Endothelial cell (in vitro differentiated cells): ENCODE results near the gene ITPR2. TPM values are rescaled to one million over a fixed set of nuclear protein-coding genes. Genes with fewer than 3 reads are reported as not detected.

Experiments used
- DNase-seq: peaks from one replicate; pipeline ENCODE4 v3.0.0; 2021; ENCODE audit warnings: low spot score
- H3K27ac Mint-ChIP-seq: one replicate; pipeline ENCODE4 v1.8.0; 2021; ENCODE audit warnings: mixed read lengths, inconsistent platforms; ENCODE audit not compliant: unreplicated experiment
- H3K27me3 Mint-ChIP-seq: one replicate; pipeline ENCODE4 v1.8.0; 2021; ENCODE audit warnings: mild to moderate bottlenecking, moderate library complexity, mixed read lengths, inconsistent platforms; ENCODE audit not compliant: unreplicated experiment
- H3K36me3 Mint-ChIP-seq: one replicate; pipeline ENCODE4 v1.8.0; 2021; ENCODE audit warnings: mild to moderate bottlenecking, low read depth, mixed read lengths, inconsistent platforms; ENCODE audit not compliant: unreplicated experiment
- H3K4me1 Mint-ChIP-seq: one replicate; pipeline ENCODE4 v1.8.0; 2021; ENCODE audit warnings: mild to moderate bottlenecking, mixed read lengths, inconsistent platforms; ENCODE audit not compliant: unreplicated experiment
- H3K4me3 Mint-ChIP-seq: one replicate; pipeline ENCODE4 v1.8.0; 2021; ENCODE audit warnings: mild to moderate bottlenecking, mixed read lengths, inconsistent platforms; ENCODE audit not compliant: unreplicated experiment
- H3K9me3 Mint-ChIP-seq: one replicate; pipeline ENCODE4 v1.8.0; 2021; ENCODE audit warnings: mixed read lengths, inconsistent platforms; ENCODE audit not compliant: unreplicated experiment
- total RNA-seq: library from RNA; stranded (reverse); fragmentation: NEBNext Ultra II Directional; extraction: Animal tissue kit (Norgen Biotek cat#: 25700); gene quantifications from one replicate; pipeline ENCODE4 v1.2.1, GENCODE V29; 2021; ENCODE audit not compliant: unreplicated experiment
- TF ChIP-seq, protein P1 (sequence below): fragments of 200-600 bp; sonication (generic); IDR thresholded peaks from one replicate; pipeline ENCODE4 v1.5.0; 2021; ENCODE audit warnings: antibody characterized with exemption; ENCODE audit not compliant: unreplicated experiment

The ITPR2 gene
- total RNA-seq, 1 donor from 2014 or later, result 33.8 TPM

DNA sequence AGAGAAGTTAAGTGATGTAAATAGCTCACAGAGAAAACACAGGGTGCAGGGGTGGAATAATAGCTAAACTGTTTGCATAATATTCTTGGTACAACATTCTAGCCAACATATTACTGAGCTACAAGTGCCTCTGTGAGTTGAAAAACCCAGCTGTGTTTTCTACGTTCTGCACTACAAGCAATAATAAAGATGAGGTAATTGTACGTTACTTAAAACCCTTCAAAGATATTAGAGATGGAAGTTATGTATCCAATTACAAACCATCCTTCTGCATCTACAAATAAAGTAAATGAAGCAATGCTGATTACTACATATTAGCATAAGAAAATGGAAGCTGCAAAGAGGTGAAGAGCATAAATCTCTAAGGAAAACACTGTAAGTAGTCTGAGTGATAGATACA is 366.3 kb downstream of the ITPR2 start:
- TF ChIP-seq, protein P1, sequence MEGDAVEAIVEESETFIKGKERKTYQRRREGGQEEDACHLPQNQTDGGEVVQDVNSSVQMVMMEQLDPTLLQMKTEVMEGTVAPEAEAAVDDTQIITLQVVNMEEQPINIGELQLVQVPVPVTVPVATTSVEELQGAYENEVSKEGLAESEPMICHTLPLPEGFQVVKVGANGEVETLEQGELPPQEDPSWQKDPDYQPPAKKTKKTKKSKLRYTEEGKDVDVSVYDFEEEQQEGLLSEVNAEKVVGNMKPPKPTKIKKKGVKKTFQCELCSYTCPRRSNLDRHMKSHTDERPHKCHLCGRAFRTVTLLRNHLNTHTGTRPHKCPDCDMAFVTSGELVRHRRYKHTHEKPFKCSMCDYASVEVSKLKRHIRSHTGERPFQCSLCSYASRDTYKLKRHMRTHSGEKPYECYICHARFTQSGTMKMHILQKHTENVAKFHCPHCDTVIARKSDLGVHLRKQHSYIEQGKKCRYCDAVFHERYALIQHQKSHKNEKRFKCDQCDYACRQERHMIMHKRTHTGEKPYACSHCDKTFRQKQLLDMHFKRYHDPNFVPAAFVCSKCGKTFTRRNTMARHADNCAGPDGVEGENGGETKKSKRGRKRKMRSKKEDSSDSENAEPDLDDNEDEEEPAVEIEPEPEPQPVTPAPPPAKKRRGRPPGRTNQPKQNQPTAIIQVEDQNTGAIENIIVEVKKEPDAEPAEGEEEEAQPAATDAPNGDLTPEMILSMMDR, result no peak
- peaks cover 3% of the 10 kb centered on the region for H3K27me3 Mint-ChIP-seq
- no peak overlapping the region for H3K4me3 Mint-ChIP-seq
- DNase-seq, result no peak
- no peak overlapping the region for H3K27ac Mint-ChIP-seq
- no peaks in the 10 kb centered on the region for H3K36me3 Mint-ChIP-seq
- no peaks in the 10 kb centered on the region for H3K9me3 Mint-ChIP-seq
- H3K4me1 Mint-ChIP-seq, result no peaks in the 10 kb centered on the region

GRCh38 chr12:26465419-26466097 is 367.4 kb downstream of the ITPR2 start:
- TF ChIP-seq, protein P1, result no peak
- H3K36me3 Mint-ChIP-seq, result no peaks in the 10 kb centered on the region
- H3K9me3 Mint-ChIP-seq, result no peaks in the 10 kb centered on the region
- DNase-seq, result no peak
- peaks cover 3% of the 10 kb centered on the region for H3K4me1 Mint-ChIP-seq
- no peak overlapping the region for H3K27ac Mint-ChIP-seq
- no peak overlapping the region for H3K4me3 Mint-ChIP-seq
- peaks cover 3% of the 10 kb centered on the region for H3K27me3 Mint-ChIP-seq

GRCh38 chr12:26461776-26462175 is 371.2 kb downstream of the ITPR2 start:
- H3K27ac Mint-ChIP-seq, result no peak overlapping the region

GRCh38 chr12:26460361-26460760 is 372.6 kb downstream of the ITPR2 start:
- Mint-ChIP-seq H3K4me1 (peaks cover 15% of the 10 kb centered on the region), H3K36me3 (peaks cover 13% of the 10 kb centered on the region), H3K4me3 (no peak overlapping the region), H3K27me3 (peaks cover 7% of the 10 kb centered on the region), H3K9me3 (no peaks in the 10 kb centered on the region), H3K27ac (no peak overlapping the region)
- TF ChIP-seq, protein P1, result no peak
- DNase-seq, result no peak

More at GRCh38 chr12:26461776-26462175, 371.2 kb downstream of the ITPR2 start:
- no peak for DNase-seq
- peaks cover 13% of the 10 kb centered on the region for H3K36me3 Mint-ChIP-seq
- no peak overlapping the region for H3K4me3 Mint-ChIP-seq
- peaks cover 7% of the 10 kb centered on the region for H3K27me3 Mint-ChIP-seq
- peaks cover 15% of the 10 kb centered on the region for H3K4me1 Mint-ChIP-seq
- H3K9me3 Mint-ChIP-seq, result no peaks in the 10 kb centered on the region
- TF ChIP-seq, protein P1, result no peak

DNA sequence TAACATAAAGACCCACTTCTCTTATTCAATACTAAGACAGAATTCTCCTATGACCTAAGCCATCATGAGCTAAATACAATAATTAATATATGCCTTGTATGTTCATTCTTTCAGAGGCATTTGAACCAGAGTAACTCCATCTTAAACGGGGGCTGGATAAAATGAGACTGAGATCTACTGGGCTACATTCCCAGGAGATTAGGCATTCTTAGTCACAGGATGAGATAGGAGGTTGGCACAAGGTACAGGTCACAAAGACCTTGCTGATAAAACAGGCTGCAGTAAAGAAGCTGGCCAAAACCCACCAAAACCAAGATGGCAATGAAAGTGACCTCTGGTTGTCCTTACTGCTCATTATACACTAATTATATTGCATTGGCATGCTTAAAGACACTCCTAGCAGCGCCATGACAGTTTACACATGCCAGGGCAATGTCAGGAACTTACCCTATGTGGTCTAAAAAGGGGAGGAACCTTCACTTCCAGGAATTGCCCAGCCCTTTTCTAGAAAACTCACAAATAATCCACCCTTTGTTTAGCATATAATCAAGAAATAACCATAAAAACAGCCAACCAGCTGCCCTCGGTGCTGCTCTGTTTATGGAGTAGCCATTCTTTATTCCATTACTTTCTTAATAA is 376.9 kb downstream of the ITPR2 start:
- DNase-seq, result no peak
- H3K9me3 Mint-ChIP-seq, result no peaks in the 10 kb centered on the region
- H3K4me3 Mint-ChIP-seq, result no peak overlapping the region
- TF ChIP-seq, protein P1, result no peak
- H3K4me1 Mint-ChIP-seq, result peaks cover 25% of the 10 kb centered on the region
- no peak overlapping the region for H3K27ac Mint-ChIP-seq
- H3K27me3 Mint-ChIP-seq, result peaks cover 5% of the 10 kb centered on the region
- peaks cover 19% of the 10 kb centered on the region for H3K36me3 Mint-ChIP-seq
